ENCODE data around the gene DGKB. TPM values are rescaled to one million over a fixed set of nuclear protein-coding genes. Genes with fewer than 3 reads are reported as not detected.

Gene DGKB
- total and polyA plus RNA-seq, 2 of the 8 experiments (the other 6 are each of a cell fraction or from before 2014, with no cell fraction given), result 1.9 to 2.6 TPM

DNA sequence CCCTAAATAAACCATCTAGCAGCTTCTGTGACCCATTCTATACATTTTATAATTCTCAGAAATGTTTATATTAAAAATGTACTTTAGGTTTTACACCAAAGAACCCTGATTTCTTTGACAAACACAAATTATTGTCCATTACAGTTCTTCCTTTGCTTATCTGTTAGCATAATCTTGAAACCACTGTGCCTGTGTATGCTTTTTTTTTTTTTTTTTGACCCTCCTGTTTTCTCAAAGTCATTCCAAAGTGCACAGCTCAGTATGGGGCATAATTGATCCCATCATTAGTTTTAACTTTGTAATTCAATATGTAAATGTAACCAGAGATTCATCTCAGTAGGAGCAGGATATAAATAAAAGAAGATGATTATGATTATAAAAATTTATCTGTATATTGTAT lies 229.3 kb downstream of the DGKB start:
- no peak overlapping the region for H4K8ac ChIP-seq (ENCODE audit: extremely low read depth, insufficient read depth, low read length)
- H2AFZ ChIP-seq (ENCODE audit: low read length), result no peak overlapping the region
- H3K23ac ChIP-seq (ENCODE audit: insufficient read length), result no peak overlapping the region
- no peak overlapping the region for H3K9ac ChIP-seq (replicated peaks in 1 of 4; ENCODE audit: extremely low read depth in 1 of 4, low read depth in 3 of 4, low read length in 3 of 4)
- H3K27ac ChIP-seq (ENCODE audit: low read depth, low read length), result no peak overlapping the region
- DNase-seq (ENCODE audit: low read depth in 1 of 2, low spot score in 2 of 2) (no peak), FAIRE-seq (no peak)
- H2BK15ac ChIP-seq (ENCODE audit: low read length), result no peak overlapping the region
- H3K23me2 ChIP-seq (ENCODE audit: low read depth, low read length), result no peaks in the 10 kb centered on the region
- no peak overlapping the region for H4K91ac ChIP-seq (replicated peaks; ENCODE audit: insufficient read length, low read length)
- H3K79me1 ChIP-seq (ENCODE audit: low read depth, low read length), result no peaks in the 10 kb centered on the region
- no peak overlapping the region for H3K56ac ChIP-seq (replicated peaks; ENCODE audit: insufficient read length, low read depth, low read length)
- no peak overlapping the region for H4K5ac ChIP-seq (ENCODE audit: insufficient read length, low read depth, low read length)
- H3K79me2 ChIP-seq (ENCODE audit: control insufficient read depth in 1 of 2, insufficient read depth in 2 of 2, low read length in 2 of 2), result no peaks in the 10 kb centered on the region
- H3K4me2 ChIP-seq (ENCODE audit: insufficient read depth in 1 of 2, low read depth in 2 of 2, low read length in 2 of 2), result no peak overlapping the region
- no peak overlapping the region for H2BK12ac ChIP-seq (ENCODE audit: low read depth, low read length)
- POLR2A ChIA-PET (ENCODE audit: partially characterized antibody), result no interaction called here
- H3K18ac ChIP-seq (ENCODE audit: extremely low read depth, low read length), result no peak overlapping the region
- no peaks in the 10 kb centered on the region for H3K36me3 ChIP-seq (ENCODE audit: control insufficient read depth in 2 of 4, insufficient read depth in 4 of 4, low read length in 3 of 4)
- no peak overlapping the region for H2BK20ac ChIP-seq (ENCODE audit: low read length)
- H2BK5ac ChIP-seq (ENCODE audit: low read depth, low read length), result no peak overlapping the region
- H3K9me3 ChIP-seq (ENCODE audit: insufficient read depth in 2 of 2, low read depth in 1 of 2, low read length in 1 of 2), result no peaks in the 10 kb centered on the region
- H3K14ac ChIP-seq (ENCODE audit: insufficient read length), result no peak overlapping the region
- H2BK120ac ChIP-seq (replicated peaks; ENCODE audit: low read depth, low read length), result no peak overlapping the region
- no peak overlapping the region for H3K4me3 ChIP-seq (ENCODE audit: extremely low read depth in 1 of 4, insufficient read depth in 2 of 4, low read depth in 3 of 4, low read length in 4 of 4)
- H3K27me3 ChIP-seq (replicated peaks in 1 of 4; ENCODE audit: control insufficient read depth in 3 of 4, extremely low read depth in 1 of 4, insufficient read depth in 3 of 4, low read length in 3 of 4), result no peaks in the 10 kb centered on the region
- no peaks in the 10 kb centered on the region for H4K20me1 ChIP-seq (replicated peaks in 1 of 2; ENCODE audit: control insufficient read depth in 1 of 2, insufficient read depth in 2 of 2, low read length in 2 of 2)
- CTCF ChIA-PET (ENCODE audit: partially characterized antibody), result interaction anchor here (1.7 kb wide), 1 partner anchor 18 kb away, joined by 6 read pairs; no protein-coding TSS in a partner anchor
- H3K4me1 ChIP-seq (replicated peaks in 1 of 4; ENCODE audit: control insufficient read depth in 3 of 4, insufficient read depth in 4 of 4, low read length in 3 of 4), result no peaks in the 10 kb centered on the region
- H3K4ac ChIP-seq (replicated peaks; ENCODE audit: insufficient read length, low read depth, low read length), result no peak overlapping the region
- TF ChIP-seq RFX5 (IDR thresholded peaks at IDR 0.05; ENCODE audit: borderline replicate concordance, low read depth, low read length) (no peak), KDM4A (IDR thresholded peaks at IDR 0.05; ENCODE audit: low read depth, low read length, severe bottlenecking) (no peak), CBX8 (IDR thresholded peaks at IDR 0.05; ENCODE audit: borderline replicate concordance, low read depth, low read length) (no peak), TEAD4 (IDR thresholded peaks at IDR 0.05; ENCODE audit: low read depth, low read length) (no peak), SIRT6 (IDR thresholded peaks at IDR 0.05; ENCODE audit: low read length) (no peak), TCF12 (IDR thresholded peaks at IDR 0.05; ENCODE audit: low read depth, low read length) (no peak), ATF3 (IDR thresholded peaks at IDR 0.05; ENCODE audit: insufficient read depth, low read depth, low read length) (no peak)
- TF ChIP-seq, protein P1, sequence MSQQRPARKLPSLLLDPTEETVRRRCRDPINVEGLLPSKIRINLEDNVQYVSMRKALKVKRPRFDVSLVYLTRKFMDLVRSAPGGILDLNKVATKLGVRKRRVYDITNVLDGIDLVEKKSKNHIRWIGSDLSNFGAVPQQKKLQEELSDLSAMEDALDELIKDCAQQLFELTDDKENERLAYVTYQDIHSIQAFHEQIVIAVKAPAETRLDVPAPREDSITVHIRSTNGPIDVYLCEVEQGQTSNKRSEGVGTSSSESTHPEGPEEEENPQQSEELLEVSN (IDR thresholded peaks at IDR 0.05), result no peak
- H2AK5ac ChIP-seq (ENCODE audit: low read depth, low read length), result no peak overlapping the region

Measured in H1 (cell line).